ENCODE results near the gene OR2T34.

OR2T34 gene

DNA sequence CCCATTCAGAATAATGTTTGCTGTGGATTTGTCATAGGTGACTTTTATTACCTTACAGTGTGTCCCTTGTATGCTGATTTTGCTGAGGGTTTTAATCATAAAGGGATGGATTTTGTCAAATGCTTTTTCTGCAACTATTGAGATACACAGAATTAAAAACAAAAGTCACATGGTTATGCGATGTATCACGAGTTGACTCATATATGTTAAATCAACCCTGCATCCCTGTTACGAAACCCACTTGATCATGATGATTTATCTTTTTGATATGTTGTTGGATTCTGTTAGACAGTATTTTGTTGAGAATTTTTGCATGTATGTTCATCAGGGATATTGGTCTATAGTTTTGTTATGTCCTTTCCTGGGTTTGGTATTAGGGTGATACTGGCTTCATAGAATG is 10.7 kb upstream of the OR2T34 start:
- no peaks in the 10 kb centered on the region for H3K36me3 ChIP-seq (ENCODE audit: control insufficient read depth in 2 of 2, insufficient read depth in 1 of 2, low read length in 2 of 2)
- CTCF ChIA-PET: no interaction called here
- TF ChIP-seq ZNF48 (tag by site-specific recombination; IDR thresholded peaks at IDR 0.05) (no peak), ZNF510 (tag by site-specific recombination; IDR thresholded peaks at IDR 0.05; ENCODE audit: insufficient replicate concordance) (no peak), ZNF501 (tag by site-specific recombination; IDR thresholded peaks at IDR 0.05) (no peak), ZNF416 (tag by site-specific recombination; IDR thresholded peaks at IDR 0.05) (no peak), ZNF621 (tag by site-specific recombination; IDR thresholded peaks at IDR 0.05) (no peak), ZNF302 (tag by site-specific recombination; IDR thresholded peaks at IDR 0.05; ENCODE audit: low read depth) (no peak), ZNF660 (tag by site-specific recombination; IDR thresholded peaks at IDR 0.05) (no peak), ZNF157 (tag by site-specific recombination; IDR thresholded peaks at IDR 0.05) (no peak), ZNF23 (tag by site-specific recombination; IDR thresholded peaks at IDR 0.05; ENCODE audit: borderline replicate concordance) (no peak), WT1 (tag by site-specific recombination; IDR thresholded peaks at IDR 0.05) (no peak), ZNF777 (tag by site-specific recombination; IDR thresholded peaks at IDR 0.05; ENCODE audit: borderline replicate concordance) (no peak)
- TF ChIP-seq, protein P1, sequence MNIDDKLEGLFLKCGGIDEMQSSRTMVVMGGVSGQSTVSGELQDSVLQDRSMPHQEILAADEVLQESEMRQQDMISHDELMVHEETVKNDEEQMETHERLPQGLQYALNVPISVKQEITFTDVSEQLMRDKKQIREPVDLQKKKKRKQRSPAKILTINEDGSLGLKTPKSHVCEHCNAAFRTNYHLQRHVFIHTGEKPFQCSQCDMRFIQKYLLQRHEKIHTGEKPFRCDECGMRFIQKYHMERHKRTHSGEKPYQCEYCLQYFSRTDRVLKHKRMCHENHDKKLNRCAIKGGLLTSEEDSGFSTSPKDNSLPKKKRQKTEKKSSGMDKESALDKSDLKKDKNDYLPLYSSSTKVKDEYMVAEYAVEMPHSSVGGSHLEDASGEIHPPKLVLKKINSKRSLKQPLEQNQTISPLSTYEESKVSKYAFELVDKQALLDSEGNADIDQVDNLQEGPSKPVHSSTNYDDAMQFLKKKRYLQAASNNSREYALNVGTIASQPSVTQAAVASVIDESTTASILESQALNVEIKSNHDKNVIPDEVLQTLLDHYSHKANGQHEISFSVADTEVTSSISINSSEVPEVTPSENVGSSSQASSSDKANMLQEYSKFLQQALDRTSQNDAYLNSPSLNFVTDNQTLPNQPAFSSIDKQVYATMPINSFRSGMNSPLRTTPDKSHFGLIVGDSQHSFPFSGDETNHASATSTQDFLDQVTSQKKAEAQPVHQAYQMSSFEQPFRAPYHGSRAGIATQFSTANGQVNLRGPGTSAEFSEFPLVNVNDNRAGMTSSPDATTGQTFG (tag by site-specific recombination; IDR thresholded peaks at IDR 0.05; ENCODE audit: borderline replicate concordance): no peak
- TF ChIP-seq, protein P2, sequence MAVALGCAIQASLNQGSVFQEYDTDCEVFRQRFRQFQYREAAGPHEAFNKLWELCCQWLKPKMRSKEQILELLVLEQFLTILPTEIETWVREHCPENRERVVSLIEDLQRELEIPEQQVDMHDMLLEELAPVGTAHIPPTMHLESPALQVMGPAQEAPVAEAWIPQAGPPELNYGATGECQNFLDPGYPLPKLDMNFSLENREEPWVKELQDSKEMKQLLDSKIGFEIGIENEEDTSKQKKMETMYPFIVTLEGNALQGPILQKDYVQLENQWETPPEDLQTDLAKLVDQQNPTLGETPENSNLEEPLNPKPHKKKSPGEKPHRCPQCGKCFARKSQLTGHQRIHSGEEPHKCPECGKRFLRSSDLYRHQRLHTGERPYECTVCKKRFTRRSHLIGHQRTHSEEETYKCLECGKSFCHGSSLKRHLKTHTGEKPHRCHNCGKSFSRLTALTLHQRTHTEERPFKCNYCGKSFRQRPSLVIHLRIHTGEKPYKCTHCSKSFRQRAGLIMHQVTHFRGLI (tag by site-specific recombination; IDR thresholded peaks at IDR 0.05): no peak
- H3K4me3 ChIP-seq (ENCODE audit: low read depth, low read length): no peak overlapping the region
- no peaks in the 10 kb centered on the region for H3K9me3 ChIP-seq (ENCODE audit: control insufficient read depth, insufficient read depth, low read depth, low read length)
- no peaks in the 10 kb centered on the region for H3K4me1 ChIP-seq (ENCODE audit: control insufficient read depth, insufficient read depth, low read length)
- POLR2A ChIA-PET: no interaction called here
- no peak overlapping the region for H3K27ac ChIP-seq (ENCODE audit: extremely low read depth, low read depth, low read length)

DNA sequence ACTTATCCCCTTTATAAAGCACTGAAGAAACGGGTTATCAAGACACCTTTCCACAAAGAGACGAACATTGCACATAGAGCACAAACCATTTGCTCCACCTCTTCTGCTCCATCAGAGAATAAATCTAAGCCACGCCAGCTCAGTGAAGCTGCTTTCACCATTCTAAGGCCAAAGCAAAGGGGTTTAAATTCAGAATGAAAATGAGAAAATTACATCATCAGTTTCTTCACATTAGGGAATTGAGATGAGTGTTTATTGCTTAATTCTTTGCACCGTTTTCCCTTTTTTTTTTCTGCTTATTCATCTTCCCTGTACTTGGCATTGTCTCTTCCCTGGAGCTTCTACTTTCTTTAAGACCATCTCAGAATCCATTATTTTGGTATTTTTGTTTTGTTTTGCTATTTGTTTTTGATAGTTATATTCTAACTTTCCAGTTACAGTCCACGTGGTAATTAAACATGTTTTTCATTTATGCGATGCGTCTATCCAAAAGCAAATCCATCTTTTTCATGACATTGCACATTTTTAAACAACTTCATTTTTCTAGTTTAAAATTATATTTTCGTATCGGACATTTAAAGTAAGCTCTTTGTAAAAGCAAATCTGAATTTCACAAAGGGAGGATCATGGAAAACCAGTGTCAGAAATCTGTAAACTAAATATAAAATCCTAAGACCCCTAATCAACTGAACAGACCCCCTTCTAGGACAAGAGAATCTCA is 1.9 kb upstream of the OR2T34 start:
- Histone ChIP-seq H3K36me3 (ENCODE audit: control insufficient read depth in 2 of 2, insufficient read depth in 1 of 2, low read length in 2 of 2) (no peaks in the 10 kb centered on the region), H3K4me3 (ENCODE audit: low read depth, low read length) (no peak overlapping the region), H3K9me3 (ENCODE audit: control insufficient read depth, insufficient read depth, low read depth, low read length) (no peaks in the 10 kb centered on the region), H3K27ac (ENCODE audit: extremely low read depth, low read depth, low read length) (no peak overlapping the region), H3K4me1 (ENCODE audit: control insufficient read depth, insufficient read depth, low read length) (no peaks in the 10 kb centered on the region)
- CTCF ChIA-PET: no interaction called here
- POLR2A ChIA-PET: no interaction called here
- no peak for TF ChIP-seq ZFP69B (tag by site-specific recombination; IDR thresholded peaks at IDR 0.05)
- TF ChIP-seq, protein P3, sequence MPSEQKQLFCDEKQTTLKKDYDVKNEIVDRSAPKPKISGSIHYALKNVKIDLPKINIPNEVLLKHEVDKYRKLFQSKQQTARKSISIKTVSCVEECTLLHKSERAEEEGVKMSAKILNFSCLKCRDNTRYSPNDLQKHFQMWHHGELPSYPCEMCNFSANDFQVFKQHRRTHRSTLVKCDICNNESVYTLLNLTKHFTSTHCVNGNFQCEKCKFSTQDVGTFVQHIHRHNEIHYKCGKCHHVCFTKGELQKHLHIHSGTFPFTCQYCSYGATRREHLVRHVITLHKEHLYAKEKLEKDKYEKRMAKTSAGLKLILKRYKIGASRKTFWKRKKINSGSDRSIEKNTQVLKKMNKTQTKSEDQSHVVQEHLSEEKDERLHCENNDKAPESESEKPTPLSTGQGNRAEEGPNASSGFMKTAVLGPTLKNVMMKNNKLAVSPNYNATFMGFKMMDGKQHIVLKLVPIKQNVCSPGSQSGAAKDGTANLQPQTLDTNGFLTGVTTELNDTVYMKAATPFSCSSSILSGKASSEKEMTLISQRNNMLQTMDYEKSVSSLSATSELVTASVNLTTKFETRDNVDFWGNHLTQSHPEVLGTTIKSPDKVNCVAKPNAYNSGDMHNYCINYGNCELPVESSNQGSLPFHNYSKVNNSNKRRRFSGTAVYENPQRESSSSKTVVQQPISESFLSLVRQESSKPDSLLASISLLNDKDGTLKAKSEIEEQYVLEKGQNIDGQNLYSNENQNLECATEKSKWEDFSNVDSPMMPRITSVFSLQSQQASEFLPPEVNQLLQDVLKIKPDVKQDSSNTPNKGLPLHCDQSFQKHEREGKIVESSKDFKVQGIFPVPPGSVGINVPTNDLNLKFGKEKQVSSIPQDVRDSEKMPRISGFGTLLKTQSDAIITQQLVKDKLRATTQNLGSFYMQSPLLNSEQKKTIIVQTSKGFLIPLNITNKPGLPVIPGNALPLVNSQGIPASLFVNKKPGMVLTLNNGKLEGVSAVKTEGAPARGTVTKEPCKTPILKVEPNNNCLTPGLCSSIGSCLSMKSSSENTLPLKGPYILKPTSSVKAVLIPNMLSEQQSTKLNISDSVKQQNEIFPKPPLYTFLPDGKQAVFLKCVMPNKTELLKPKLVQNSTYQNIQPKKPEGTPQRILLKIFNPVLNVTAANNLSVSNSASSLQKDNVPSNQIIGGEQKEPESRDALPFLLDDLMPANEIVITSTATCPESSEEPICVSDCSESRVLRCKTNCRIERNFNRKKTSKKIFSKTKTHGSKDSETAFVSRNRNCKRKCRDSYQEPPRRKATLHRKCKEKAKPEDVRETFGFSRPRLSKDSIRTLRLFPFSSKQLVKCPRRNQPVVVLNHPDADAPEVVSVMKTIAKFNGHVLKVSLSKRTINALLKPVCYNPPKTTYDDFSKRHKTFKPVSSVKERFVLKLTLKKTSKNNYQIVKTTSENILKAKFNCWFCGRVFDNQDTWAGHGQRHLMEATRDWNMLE (tag by site-specific recombination; conservative IDR thresholded peaks at IDR 0.05; ENCODE audit: low read depth): no peak
- no peak for TF ChIP-seq SCRT1 (tag by site-specific recombination; IDR thresholded peaks at IDR 0.05; ENCODE audit: borderline replicate concordance)
- no peak for TF ChIP-seq ZNF350 (tag by site-specific recombination; IDR thresholded peaks at IDR 0.05)
- no peak for TF ChIP-seq ZNF501 (tag by site-specific recombination; IDR thresholded peaks at IDR 0.05)
- no peak for TF ChIP-seq ZNF701 (tag by site-specific recombination; IDR thresholded peaks at IDR 0.05)
- no peak for TF ChIP-seq ZNF391 (tag by site-specific recombination; IDR thresholded peaks at IDR 0.05; ENCODE audit: borderline replicate concordance, low read depth)
- no peak for TF ChIP-seq ZNF629 (tag by site-specific recombination; IDR thresholded peaks at IDR 0.05)
- TF ChIP-seq, protein P4, sequence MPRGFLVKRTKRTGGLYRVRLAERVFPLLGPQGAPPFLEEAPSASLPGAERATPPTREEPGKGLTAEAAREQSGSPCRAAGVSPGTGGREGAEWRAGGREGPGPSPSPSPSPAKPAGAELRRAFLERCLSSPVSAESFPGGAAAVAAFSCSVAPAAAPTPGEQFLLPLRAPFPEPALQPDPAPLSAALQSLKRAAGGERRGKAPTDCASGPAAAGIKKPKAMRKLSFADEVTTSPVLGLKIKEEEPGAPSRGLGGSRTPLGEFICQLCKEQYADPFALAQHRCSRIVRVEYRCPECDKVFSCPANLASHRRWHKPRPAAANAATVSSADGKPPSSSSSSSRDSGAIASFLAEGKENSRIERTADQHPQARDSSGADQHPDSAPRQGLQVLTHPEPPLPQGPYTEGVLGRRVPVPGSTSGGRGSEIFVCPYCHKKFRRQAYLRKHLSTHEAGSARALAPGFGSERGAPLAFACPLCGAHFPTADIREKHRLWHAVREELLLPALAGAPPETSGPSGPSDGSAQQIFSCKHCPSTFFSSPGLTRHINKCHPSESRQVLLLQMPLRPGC (tag by site-specific recombination; IDR thresholded peaks at IDR 0.05): no peak
- TF ChIP-seq, protein P5, sequence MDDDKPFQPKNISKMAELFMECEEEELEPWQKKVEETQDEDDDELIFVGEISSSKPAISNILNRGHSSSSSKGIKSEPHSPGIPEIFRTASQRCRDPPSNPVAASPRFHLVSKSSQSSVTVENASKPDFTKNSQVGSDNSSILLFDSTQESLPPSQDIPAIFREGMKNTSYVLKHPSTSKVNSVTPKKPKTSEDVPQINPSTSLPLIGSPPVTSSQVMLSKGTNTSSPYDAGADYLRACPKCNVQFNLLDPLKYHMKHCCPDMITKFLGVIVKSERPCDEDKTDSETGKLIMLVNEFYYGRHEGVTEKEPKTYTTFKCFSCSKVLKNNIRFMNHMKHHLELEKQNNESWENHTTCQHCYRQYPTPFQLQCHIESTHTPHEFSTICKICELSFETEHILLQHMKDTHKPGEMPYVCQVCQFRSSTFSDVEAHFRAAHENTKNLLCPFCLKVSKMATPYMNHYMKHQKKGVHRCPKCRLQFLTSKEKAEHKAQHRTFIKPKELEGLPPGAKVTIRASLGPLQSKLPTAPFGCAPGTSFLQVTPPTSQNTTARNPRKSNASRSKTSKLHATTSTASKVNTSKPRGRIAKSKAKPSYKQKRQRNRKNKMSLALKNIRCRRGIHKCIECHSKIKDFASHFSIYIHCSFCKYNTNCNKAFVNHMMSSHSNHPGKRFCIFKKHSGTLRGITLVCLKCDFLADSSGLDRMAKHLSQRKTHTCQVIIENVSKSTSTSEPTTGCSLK (tag by site-specific recombination; IDR thresholded peaks at IDR 0.05): no peak

Data from HEK293 (cell line).